ENCODE measurements around the gene ANO7.

The ANO7 gene

DNA sequence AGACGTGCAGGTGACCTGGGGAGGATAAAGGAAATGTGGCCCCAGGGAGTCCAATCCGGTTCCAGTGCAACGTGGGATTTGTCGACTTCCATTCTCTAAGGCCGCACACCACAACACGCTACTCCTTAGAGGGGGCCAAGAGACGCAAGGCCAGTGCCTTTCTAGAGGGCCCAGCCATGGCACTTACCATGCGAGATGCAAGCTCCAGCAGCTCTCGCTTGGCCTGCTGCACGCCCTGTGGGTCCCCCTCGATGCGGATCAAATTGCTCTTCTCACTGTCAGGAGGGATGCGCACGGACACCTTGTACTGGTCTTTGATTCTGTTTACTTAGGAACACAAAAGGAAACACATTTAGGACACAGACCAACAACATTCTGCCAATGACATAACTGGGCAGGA is 61.2 kb downstream of the ANO7 start:
- no peak overlapping the region for H3K4me3 ChIP-seq (ENCODE audit: low read depth, low read length)
- TF ChIP-seq, protein P1, sequence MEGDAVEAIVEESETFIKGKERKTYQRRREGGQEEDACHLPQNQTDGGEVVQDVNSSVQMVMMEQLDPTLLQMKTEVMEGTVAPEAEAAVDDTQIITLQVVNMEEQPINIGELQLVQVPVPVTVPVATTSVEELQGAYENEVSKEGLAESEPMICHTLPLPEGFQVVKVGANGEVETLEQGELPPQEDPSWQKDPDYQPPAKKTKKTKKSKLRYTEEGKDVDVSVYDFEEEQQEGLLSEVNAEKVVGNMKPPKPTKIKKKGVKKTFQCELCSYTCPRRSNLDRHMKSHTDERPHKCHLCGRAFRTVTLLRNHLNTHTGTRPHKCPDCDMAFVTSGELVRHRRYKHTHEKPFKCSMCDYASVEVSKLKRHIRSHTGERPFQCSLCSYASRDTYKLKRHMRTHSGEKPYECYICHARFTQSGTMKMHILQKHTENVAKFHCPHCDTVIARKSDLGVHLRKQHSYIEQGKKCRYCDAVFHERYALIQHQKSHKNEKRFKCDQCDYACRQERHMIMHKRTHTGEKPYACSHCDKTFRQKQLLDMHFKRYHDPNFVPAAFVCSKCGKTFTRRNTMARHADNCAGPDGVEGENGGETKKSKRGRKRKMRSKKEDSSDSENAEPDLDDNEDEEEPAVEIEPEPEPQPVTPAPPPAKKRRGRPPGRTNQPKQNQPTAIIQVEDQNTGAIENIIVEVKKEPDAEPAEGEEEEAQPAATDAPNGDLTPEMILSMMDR (IDR thresholded peaks at IDR 0.05; ENCODE audit: borderline replicate concordance, insufficient read depth, low read depth, low read length): no peak

DNA sequence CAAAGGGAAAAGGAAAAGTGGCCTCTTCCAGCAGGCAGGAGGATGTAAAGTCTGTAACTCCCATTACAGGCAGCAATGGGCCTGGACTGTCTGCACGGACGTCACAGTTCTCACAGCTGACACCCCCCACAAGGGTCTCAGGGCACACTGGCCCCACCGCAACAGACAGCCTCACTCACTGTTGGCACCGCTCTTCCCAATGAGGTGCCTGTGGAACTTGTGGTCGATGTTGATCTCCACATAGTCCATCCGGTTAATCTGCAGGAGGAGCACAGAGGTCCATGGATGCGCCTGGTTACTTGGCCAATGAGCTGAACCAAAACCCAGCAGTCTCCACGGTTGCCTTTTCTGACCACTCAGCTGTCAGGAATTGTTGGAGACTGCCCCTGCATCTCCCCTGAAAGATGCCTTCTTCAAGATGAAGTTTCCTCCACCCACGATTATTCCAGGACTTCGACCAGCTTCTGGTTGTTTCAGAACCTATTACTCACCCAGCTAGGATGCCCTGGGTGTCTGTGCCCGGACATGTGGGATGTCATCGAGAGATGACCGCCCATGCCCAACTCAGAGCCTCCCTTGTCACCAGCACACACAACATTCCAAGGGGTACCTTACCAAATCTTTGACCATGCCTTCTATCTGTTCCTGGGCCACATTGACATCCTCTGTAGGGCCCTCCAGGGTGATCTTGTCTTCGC is 64.5 kb downstream of the ANO7 start:
- TF ChIP-seq, protein P1 (IDR thresholded peaks at IDR 0.05; ENCODE audit: borderline replicate concordance, insufficient read depth, low read depth, low read length): no peak
- H3K4me3 ChIP-seq (ENCODE audit: low read depth, low read length): no peak overlapping the region

DNA sequence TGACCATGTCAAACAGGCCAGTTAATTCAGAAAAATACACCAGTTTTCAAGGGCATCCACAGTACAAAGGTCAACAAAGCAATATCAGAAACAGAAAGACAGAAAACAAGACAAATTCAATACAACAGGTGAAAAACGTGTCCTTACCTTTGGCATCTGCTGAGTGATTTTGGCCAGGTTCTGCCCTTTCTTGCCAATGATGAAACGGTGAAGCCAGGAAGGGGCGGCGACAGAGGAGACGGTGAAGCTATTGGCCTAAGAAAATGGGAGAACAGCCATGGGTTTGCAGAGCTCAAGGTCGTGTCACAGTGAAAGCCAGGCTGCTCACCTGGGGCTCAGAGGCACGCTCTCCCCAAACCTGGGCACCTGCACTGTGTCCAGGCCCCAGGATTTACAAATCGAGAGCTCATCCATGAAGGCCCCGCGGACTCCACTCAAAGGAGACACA is 66.5 kb downstream of the ANO7 start:
- TF ChIP-seq, protein P1 (IDR thresholded peaks at IDR 0.05; ENCODE audit: borderline replicate concordance, insufficient read depth, low read depth, low read length): no peak

DNA sequence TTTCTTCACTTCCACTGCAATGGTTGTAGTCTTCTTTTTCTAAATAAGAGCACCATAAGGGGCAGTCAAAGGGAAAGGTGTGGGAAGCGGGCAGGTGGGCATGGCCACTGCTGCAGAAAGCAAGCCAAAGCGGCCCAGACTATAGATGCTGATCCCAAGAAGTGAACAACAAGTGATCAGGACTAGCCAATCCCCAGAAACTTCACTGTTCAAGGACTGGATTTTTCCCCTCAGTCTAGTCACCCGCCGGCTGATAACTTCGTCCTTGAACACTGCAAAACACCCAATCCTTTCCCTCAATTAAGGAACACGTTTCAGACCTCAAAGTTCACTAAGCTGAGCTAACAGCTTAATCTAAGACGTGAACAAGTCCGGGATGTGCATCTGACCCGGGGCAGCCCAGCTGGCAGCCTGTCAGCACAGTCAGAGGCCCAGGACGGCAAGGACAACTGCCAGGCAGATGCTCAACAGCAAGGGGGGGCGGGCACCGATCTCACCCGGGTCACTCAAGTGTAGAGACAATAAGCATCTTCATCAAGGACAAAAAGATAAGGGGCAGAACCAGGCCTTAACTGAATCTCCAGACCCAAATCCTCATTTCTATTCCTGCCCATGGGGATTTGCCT is 67.2 kb downstream of the ANO7 start:
- TF ChIP-seq, protein P1 (IDR thresholded peaks at IDR 0.05; ENCODE audit: borderline replicate concordance, insufficient read depth, low read depth, low read length): no peak
- H3K4me3 ChIP-seq (ENCODE audit: low read depth, low read length): no peak overlapping the region

More for the DNA sequence above, 66.5 kb downstream of the ANO7 start:
- H3K4me3 ChIP-seq (ENCODE audit: low read depth, low read length): no peak overlapping the region

DNA sequence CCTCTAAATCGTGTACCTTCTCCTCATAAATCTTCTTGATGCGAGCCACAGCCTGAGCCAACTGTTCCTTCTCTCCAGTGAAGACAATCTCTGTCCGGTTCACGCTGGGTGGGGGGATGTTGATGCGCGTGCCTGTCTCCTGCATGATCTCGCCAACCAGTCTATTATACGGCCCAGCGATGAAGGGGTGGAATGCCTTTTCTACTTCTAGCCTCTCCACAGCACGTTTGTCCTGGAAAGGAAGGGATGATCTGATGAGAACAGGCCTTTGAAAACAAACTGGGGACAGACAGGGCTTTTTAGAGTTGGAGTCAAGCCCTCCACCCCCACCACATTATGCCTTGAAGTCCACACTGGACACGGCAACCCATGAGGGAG is 67.7 kb downstream of the ANO7 start:
- H3K4me3 ChIP-seq (ENCODE audit: low read depth, low read length): no peak overlapping the region
- TF ChIP-seq, protein P1 (IDR thresholded peaks at IDR 0.05; ENCODE audit: borderline replicate concordance, insufficient read depth, low read depth, low read length): no peak

DNA sequence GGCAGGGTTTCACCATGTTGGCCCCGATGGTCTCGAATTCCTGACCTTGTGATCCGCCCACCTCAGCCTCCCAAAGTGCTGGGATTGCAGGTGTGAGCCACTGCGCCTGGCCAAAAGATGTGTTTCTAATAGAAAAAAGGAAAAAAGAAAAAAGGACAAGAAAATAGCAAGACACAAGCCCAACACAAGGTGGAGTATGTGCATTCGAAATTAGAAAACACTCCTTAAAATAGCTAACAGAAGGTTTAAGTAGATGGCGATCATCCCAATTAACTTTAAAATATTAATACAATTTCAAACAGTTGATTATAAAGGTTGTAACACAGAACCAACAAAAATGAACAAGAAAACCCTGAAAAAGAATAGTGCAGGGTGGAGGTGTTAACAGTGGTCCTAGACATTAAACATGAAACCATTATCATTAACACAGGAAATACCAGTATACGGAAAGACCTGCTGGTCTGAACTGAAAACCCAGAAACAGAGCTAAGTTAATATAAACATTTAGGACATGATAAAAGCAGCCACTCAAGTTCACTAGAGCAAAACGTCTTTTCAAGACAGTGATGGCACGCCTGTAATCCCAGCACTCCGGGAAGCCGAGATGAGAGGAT is 69.0 kb downstream of the ANO7 start:
- no peak overlapping the region for H3K4me3 ChIP-seq (ENCODE audit: low read depth, low read length)
- TF ChIP-seq, protein P1 (IDR thresholded peaks at IDR 0.05; ENCODE audit: borderline replicate concordance, insufficient read depth, low read depth, low read length): no peak
